H9 (cell line): ENCODE data around the gene PAM. TPM values are rescaled to one million over a fixed set of nuclear protein-coding genes. Genes with fewer than 3 reads are reported as not detected.

Experiments used
- DNase-seq: peaks from one replicate; pipeline ENCODE4 v3.0.0-alpha.2; 2017
- H2AFZ ChIP-seq: one replicate; pipeline ENCODE4 v1.6.1; 2013; ENCODE audit warnings: mild to moderate bottlenecking, low read length, control low read depth, moderate library complexity
- H2AK5ac ChIP-seq: 2 replicates; pipeline ENCODE4 v1.6.1; 2013; ENCODE audit warnings: low read length, control low read depth, mixed read lengths; ENCODE audit not compliant: insufficient read length
- H2BK120ac ChIP-seq: one replicate; pipeline ENCODE4 v1.6.1; 2013; ENCODE audit warnings: low read depth, mild to moderate bottlenecking, low read length, control low read depth, inconsistent platforms; ENCODE audit not compliant: poor library complexity, severe bottlenecking
- H2BK12ac ChIP-seq: 2 replicates; pipeline ENCODE4 v1.6.1; 2013; ENCODE audit warnings: low read length, control low read depth, mixed read lengths, low read depth; ENCODE audit not compliant: insufficient read length
- H2BK15ac ChIP-seq: 2 replicates; pipeline ENCODE4 v1.6.1; 2013; ENCODE audit warnings: low read depth, low read length, control low read depth
- H2BK20ac ChIP-seq: one replicate; pipeline ENCODE4 v1.6.1; 2013; ENCODE audit warnings: low read depth, mild to moderate bottlenecking, low read length, control low read depth, inconsistent platforms; ENCODE audit not compliant: poor library complexity, severe bottlenecking
- H2BK5ac ChIP-seq: 2 replicates; pipeline ENCODE4 v1.6.1; 2013; ENCODE audit warnings: low read length, control low read depth, mixed read lengths; ENCODE audit not compliant: insufficient read length
- H3K14ac ChIP-seq: 2 replicates; pipeline ENCODE4 v1.6.1; 2013; ENCODE audit warnings: low read length, control low read depth; ENCODE audit not compliant: insufficient read depth
- H3K18ac ChIP-seq: 2 replicates; pipeline ENCODE4 v1.6.1; 2013; ENCODE audit warnings: low read depth, mild to moderate bottlenecking, mixed read lengths, low read length, control low read depth; ENCODE audit not compliant: insufficient read length
- H3K23ac ChIP-seq: 2 replicates; pipeline ENCODE4 v1.6.1; 2013; ENCODE audit warnings: low read length, control low read depth, mixed read lengths, low read depth; ENCODE audit not compliant: insufficient read length
- H3K23me2 ChIP-seq: 2 replicates; pipeline ENCODE4 v1.6.1; 2013; ENCODE audit warnings: low read depth, mild to moderate bottlenecking, mixed read lengths, low read length, control low read depth; ENCODE audit not compliant: insufficient read length, poor library complexity, severe bottlenecking
- H3K27ac ChIP-seq: 2 replicates; pipeline ENCODE4 v1.5.1; 2013; ENCODE audit warnings: low read length, control low read depth, mixed read lengths, low read depth; ENCODE audit not compliant: insufficient read length
- H3K27me3 ChIP-seq: 2 replicates; pipeline ENCODE4 v1.6.1; 2013; ENCODE audit warnings: low read length, control low read depth, inconsistent platforms; ENCODE audit not compliant: insufficient read depth
- H3K4ac ChIP-seq: 2 replicates; pipeline ENCODE4 v1.6.1; 2013; ENCODE audit warnings: low read depth, mild to moderate bottlenecking, control low read depth, inconsistent platforms, low read length, moderate library complexity
- H3K4me1 ChIP-seq: 2 replicates; pipeline ENCODE4 v1.6.1; 2013; ENCODE audit warnings: low read length, control low read depth, inconsistent platforms; ENCODE audit not compliant: insufficient read depth
- H3K4me2 ChIP-seq: 2 replicates; pipeline ENCODE4 v1.6.1; 2013; ENCODE audit warnings: low read length, control low read depth, mixed read lengths; ENCODE audit not compliant: insufficient read length, insufficient read depth
- H3K56ac ChIP-seq: 2 replicates; pipeline ENCODE4 v1.6.1; 2013; ENCODE audit warnings: low read depth, mild to moderate bottlenecking, mixed read lengths, low read length, control low read depth; ENCODE audit not compliant: insufficient read length
- H3K79me1 ChIP-seq: 2 replicates; pipeline ENCODE4 v1.6.1; 2013; ENCODE audit warnings: low read depth, mild to moderate bottlenecking, moderate library complexity, low read length, control low read depth, inconsistent platforms; ENCODE audit not compliant: insufficient read depth, poor library complexity, severe bottlenecking
- H3K79me2 ChIP-seq: 2 replicates; pipeline ENCODE4 v1.6.1; 2013; ENCODE audit warnings: low read length, control low read depth, inconsistent platforms; ENCODE audit not compliant: insufficient read depth
- H3K9ac ChIP-seq: 2 replicates; pipeline ENCODE4 v1.6.1; 2013; ENCODE audit warnings: low read length, control low read depth, mixed read lengths; ENCODE audit not compliant: insufficient read length; ENCODE audit errors: extremely low read depth
- H3K9me3 ChIP-seq: one replicate; pipeline ENCODE4 v1.6.1; 2013; ENCODE audit warnings: low read depth, low read length, inconsistent platforms; ENCODE audit not compliant: control insufficient read depth
- H3T11ph ChIP-seq: one replicate; pipeline ENCODE4 v1.6.1; 2013; ENCODE audit warnings: mild to moderate bottlenecking, low read length, control low read depth, inconsistent platforms
- H4K20me1 ChIP-seq: one replicate; pipeline ENCODE4 v1.6.1; 2013; ENCODE audit not compliant: control insufficient read depth, insufficient read length, insufficient read depth
- H4K5ac ChIP-seq: 2 replicates; pipeline ENCODE4 v1.6.1; 2013; ENCODE audit warnings: low read depth, mild to moderate bottlenecking, mixed read lengths, low read length, control low read depth; ENCODE audit not compliant: insufficient read length
- H4K8ac ChIP-seq: replicated peaks from 2 replicates; pipeline ENCODE4 v1.6.1; 2013; ENCODE audit warnings: low read length, control low read depth, mixed read lengths, low read depth; ENCODE audit not compliant: insufficient read length
- H4K91ac ChIP-seq: 2 replicates; pipeline ENCODE4 v1.6.1; 2013; ENCODE audit warnings: low read depth, mild to moderate bottlenecking, moderate library complexity, mixed read lengths, low read length, control low read depth; ENCODE audit not compliant: insufficient read length
- H3K27ac Mint-ChIP-seq, 3 experiments: 2 replicates in 2 of 3; 3 replicates in 1 of 3; pipeline ENCODE4 v1.8.0; 2020 to 2021; ENCODE audit warnings: mixed read lengths in 3 of 3, mild to moderate bottlenecking in 1 of 3, moderate library complexity in 1 of 3
- H3K27me3 Mint-ChIP-seq: 2 replicates; pipeline ENCODE4 v1.8.0; 2021; ENCODE audit warnings: low read depth, mild to moderate bottlenecking, moderate library complexity, mixed read lengths
- H3K36me3 Mint-ChIP-seq, 3 experiments: 2 replicates in 2 of 3; 3 replicates in 1 of 3; pipeline ENCODE4 v1.8.0; 2020 to 2021; ENCODE audit warnings: low read depth in 3 of 3, mixed read lengths in 3 of 3; ENCODE audit not compliant: insufficient read depth in 1 of 3
- H3K4me1 Mint-ChIP-seq, 2 experiments: 2 replicates each; pipeline ENCODE4 v1.8.0; 2020; ENCODE audit warnings: mixed read lengths in 2 of 2
- H3K4me3 Mint-ChIP-seq, 2 experiments: 2 replicates in 1 of 2; 3 replicates in 1 of 2; pipeline ENCODE4 v1.8.0; 2020 to 2021; ENCODE audit warnings: mild to moderate bottlenecking in 2 of 2, mixed read lengths in 2 of 2, moderate library complexity in 1 of 2
- H3K9me3 Mint-ChIP-seq, 2 experiments: 2 replicates in 1 of 2; 3 replicates in 1 of 2; pipeline ENCODE4 v1.8.0; 2020; ENCODE audit warnings: mild to moderate bottlenecking in 2 of 2, mixed read lengths in 2 of 2, moderate library complexity in 1 of 2
- WGBS: extraction: QIAGEN DNeasy Blood & Tissue Kit; methylation state at CpG from one replicate; pipeline ENCODE4 v1.1.7; 2013; ENCODE audit warnings: missing lambda C conversion rate, low lambda C conversion rate, mixed read lengths; ENCODE audit not compliant: insufficient read length; ENCODE audit errors: extremely low coverage; 5-methylcytosine and 5-hydroxymethylcytosine counted together
- total RNA-seq: library from RNA; stranded (reverse); gene quantifications from 2 replicates; pipeline ENCODE4 v1.2.1, GENCODE V29; 2021
- TF ChIP-seq, protein P1 (sequence below): fragments of 200-600 bp; sonication (generic); conservative IDR thresholded peaks from 3 replicates; pipeline ENCODE4 v1.8.0; 2021; ENCODE audit warnings: antibody characterized with exemption, mild to moderate bottlenecking

The PAM gene
- total RNA-seq, 1 experiment from 2014 or later: 31.5 TPM

DNA sequence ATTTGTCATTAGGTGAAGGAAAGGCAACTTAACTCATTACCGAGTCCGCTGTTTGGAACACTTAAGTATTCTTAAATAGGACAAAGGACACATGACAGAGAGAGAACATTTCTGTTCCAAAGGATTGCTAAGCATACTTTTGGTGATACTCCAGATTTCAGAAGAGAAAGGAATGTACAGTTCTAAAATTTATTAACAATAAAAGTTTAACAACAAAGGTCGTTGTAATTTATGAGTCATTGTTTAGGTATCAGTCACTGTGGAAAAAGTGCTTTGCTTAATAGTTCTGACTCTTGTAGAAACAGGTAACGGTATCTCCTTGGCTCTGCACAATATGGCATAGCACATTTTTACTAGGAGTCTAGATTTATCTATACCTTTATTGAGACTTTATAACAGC lies 36.3 kb upstream of the PAM start:
- no peak overlapping the region for H2BK5ac ChIP-seq
- no peak overlapping the region for H2BK15ac ChIP-seq
- H3K14ac ChIP-seq: no peak overlapping the region
- no peak overlapping the region for H3T11ph ChIP-seq
- TF ChIP-seq, protein P1, sequence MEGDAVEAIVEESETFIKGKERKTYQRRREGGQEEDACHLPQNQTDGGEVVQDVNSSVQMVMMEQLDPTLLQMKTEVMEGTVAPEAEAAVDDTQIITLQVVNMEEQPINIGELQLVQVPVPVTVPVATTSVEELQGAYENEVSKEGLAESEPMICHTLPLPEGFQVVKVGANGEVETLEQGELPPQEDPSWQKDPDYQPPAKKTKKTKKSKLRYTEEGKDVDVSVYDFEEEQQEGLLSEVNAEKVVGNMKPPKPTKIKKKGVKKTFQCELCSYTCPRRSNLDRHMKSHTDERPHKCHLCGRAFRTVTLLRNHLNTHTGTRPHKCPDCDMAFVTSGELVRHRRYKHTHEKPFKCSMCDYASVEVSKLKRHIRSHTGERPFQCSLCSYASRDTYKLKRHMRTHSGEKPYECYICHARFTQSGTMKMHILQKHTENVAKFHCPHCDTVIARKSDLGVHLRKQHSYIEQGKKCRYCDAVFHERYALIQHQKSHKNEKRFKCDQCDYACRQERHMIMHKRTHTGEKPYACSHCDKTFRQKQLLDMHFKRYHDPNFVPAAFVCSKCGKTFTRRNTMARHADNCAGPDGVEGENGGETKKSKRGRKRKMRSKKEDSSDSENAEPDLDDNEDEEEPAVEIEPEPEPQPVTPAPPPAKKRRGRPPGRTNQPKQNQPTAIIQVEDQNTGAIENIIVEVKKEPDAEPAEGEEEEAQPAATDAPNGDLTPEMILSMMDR: no peak
- Mint-ChIP-seq H3K27me3 (no peaks in the 10 kb centered on the region), H3K27ac (no peak overlapping the region), H3K4me1 (peaks cover 3 to 5% of the 10 kb centered on the region in 2 experiments; a peak in 3 of 4 replicates), H3K36me3 (no peaks in the 10 kb centered on the region), H3K9me3 (no peaks in the 10 kb centered on the region), H3K4me3 (no peak overlapping the region)
- no peak overlapping the region for H3K4ac ChIP-seq
- no peak overlapping the region for H3K56ac ChIP-seq
- no peak overlapping the region for H3K23ac ChIP-seq
- no peak overlapping the region for H2AFZ ChIP-seq
- H3K23me2 ChIP-seq: no peaks in the 10 kb centered on the region
- no peak overlapping the region for H4K5ac ChIP-seq
- no peaks in the 10 kb centered on the region for H3K79me2 ChIP-seq
- no peak for DNase-seq
- H2BK20ac ChIP-seq: no peak overlapping the region
- H3K4me2 ChIP-seq: no peak overlapping the region
- no peak overlapping the region for H3K18ac ChIP-seq
- H2AK5ac ChIP-seq: no peak overlapping the region
- no peak overlapping the region for H2BK12ac ChIP-seq
- H2BK120ac ChIP-seq: no peak overlapping the region
- H3K27ac ChIP-seq: no peak overlapping the region
- no peak overlapping the region for H3K9ac ChIP-seq
- H4K91ac ChIP-seq: no peak overlapping the region
- H3K27me3 ChIP-seq: no peaks in the 10 kb centered on the region
- 0 out of 2 replicates have a peak, but pooled peaks cover 3% of the 10 kb centered on the region for H3K4me1 ChIP-seq
- WGBS: no CpG with 5 or more reads among the region's 4 CpGs
- H4K8ac ChIP-seq: no peak overlapping the region
- H3K9me3 ChIP-seq: no peaks in the 10 kb centered on the region
- H4K20me1 ChIP-seq: no peaks in the 10 kb centered on the region
- no peaks in the 10 kb centered on the region for H3K79me1 ChIP-seq
